Activated CD8-positive, alpha-beta memory T cell treated with anti-CD3 and anti-CD28 coated beads for 4 hours (primary cell): ENCODE data around the gene THSD4.
"Not testable (repeated sequence)": the region's sequence is repeated elsewhere in the genome, so short reads cannot be mapped to it uniquely, and the experiment has no call there.

Experiments used
- DNase-seq, 2 donors: peaks; one replicate each; pipeline ENCODE4 v3.0.0-alpha.2; 2020; ENCODE audit warnings: low read depth in 2 of 2

THSD4 gene

GRCh38 chr15:71187526-71187925, 72.3 kb downstream of the THSD4 start:
- DNase-seq: no peak

DNA sequence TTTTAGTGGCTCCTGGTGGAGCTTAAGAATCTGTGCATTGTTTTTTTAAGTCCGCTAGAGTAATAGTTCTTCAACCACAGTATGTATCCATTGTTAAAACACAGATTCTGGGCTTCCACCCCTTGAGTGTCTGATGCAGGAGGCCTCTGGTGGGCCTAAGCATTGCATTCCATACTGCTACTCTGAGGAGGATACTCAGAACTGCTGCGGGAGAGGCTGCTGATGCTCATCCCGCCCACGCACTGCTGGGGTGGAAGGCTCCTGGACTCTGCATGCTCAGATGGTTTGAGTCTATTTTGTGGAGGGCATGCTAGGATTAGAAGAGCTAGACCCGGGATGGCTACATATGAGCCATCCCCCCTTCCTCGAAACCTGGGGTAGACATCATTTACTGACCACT, 74.4 kb downstream of the THSD4 start:
- no peak for DNase-seq

- no peak for DNase-seq
Measured at GRCh38 chr15:71191296-71191695, 76.0 kb downstream of the THSD4 start.

GRCh38 chr15:71192816-71193215, 77.5 kb downstream of the THSD4 start:
- no peak for DNase-seq

DNA sequence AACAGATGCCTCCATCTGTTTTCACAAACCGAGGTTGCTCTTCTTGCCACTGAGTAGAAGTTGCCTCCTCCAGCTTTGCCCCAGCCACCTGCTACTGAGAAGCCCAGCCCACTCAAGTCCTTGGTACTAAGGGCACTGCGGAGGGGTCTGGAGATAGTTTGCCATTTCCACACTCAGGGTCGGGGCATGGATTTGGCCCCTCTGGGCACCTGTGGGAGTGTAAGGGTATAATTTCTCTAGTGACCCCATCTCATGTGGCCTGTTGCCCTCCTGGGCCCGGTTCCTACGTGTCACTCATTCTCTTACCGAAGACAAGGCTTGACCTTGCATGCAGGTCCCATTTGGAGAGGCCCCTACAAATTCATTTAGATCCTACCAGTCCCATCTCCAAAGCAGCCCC, 79.0 kb downstream of the THSD4 start:
- no peak for DNase-seq

GRCh38 chr15:71195242-71195641, 80.0 kb downstream of the THSD4 start:
- no peak for DNase-seq

- DNase-seq: no peak
Measured at GRCh38 chr15:71197620-71198019, 82.3 kb downstream of the THSD4 start.

GRCh38 chr15:71198846-71199245, 83.6 kb downstream of the THSD4 start:
- no peak for DNase-seq

- no peak for DNase-seq
Measured at GRCh38 chr15:71199384-71200351, 84.4 kb downstream of the THSD4 start.

DNA sequence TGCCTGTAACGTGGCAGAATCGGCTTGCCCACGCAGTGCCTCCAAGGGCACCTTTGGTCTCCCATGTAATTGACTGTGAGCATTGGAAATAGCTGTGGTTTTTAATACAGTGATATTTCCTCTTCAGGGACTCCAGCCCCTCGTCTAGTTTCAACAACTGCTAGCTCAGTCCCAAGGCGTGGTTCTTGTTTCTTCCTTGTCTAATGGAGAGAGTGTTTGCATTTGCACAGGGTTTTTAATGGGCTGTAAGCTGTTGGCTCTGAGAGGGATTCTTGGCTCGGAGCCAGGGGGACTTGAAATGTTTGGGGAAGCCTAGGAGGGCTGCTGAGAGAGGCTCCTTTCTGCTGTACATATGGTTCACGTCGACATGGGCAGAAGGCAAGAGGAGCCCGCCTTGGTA, 86.2 kb downstream of the THSD4 start:
- no peak for DNase-seq

GRCh38 chr15:71202712-71203111, 87.4 kb downstream of the THSD4 start:
- DNase-seq: no peak

DNA sequence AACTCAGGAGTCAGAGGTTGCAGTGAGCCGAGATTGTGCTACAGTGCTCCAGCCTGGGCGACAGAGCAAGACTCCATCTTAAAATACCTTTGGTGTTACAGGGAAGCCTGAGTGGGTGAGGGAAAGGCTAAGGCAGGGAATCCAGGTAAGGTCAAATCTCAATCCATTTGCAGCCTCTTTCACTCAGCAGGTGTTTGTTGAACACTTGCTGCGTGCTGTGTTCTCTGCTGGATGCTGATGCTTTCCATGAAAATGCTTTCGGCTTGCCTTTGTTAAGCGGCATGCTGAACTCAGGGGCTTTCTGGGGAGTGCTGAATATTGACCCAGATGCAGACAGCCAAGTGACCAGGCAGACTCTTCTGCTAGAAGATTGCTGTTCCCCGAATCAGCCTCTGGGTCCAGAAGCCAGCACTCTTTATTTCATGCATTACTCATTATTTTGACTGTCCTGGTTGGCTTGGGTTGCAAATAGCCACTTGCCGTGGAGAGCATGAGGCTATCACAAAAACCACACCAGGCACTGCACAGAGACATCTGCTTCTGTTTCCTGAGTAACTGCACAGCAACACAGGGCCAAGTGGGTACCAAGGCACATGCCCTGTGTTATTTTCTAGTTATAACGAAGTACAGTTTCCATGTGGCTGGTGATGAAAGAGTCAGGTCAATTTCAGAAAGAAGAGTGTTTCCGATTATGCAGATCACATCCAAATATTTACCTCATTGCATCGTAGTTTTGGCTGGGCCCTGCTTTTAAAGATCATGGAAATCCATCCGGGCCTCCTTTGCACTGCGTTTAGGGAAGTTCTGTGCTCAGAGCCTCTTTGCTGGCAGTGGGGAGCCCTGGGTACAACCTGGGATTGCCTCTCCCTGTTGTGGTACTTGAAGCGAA, 88.6 kb downstream of the THSD4 start:
- no peak for DNase-seq

DNA sequence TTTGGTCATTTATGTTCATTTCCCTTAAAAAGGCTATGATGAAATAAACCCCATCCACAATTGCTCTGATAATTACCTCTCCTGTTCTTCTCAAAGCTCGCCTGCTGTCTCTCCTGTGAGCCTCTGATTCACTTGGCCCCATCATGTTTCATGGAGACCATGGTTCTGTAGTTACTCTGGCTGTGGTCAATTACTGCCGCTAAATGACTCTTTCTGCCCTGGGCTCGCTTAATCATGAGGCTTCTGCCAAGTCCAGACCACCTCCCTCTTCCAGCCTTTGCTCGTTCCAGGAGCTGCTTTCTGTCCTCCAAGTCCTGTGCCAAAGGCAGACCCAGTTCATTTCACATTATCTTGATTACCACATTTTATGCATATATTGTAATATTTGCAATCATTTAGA, 91.9 kb downstream of the THSD4 start:
- DNase-seq: no peak

GRCh38 chr15:71212146-71212545, 96.9 kb downstream of the THSD4 start:
- DNase-seq: no peak

GRCh38 chr15:71213943-71214342, 98.7 kb downstream of the THSD4 start:
- not testable (repeated sequence) for DNase-seq

GRCh38 chr15:71215126-71215894, 100.0 kb downstream of the THSD4 start:
- DNase-seq: no peak

DNA sequence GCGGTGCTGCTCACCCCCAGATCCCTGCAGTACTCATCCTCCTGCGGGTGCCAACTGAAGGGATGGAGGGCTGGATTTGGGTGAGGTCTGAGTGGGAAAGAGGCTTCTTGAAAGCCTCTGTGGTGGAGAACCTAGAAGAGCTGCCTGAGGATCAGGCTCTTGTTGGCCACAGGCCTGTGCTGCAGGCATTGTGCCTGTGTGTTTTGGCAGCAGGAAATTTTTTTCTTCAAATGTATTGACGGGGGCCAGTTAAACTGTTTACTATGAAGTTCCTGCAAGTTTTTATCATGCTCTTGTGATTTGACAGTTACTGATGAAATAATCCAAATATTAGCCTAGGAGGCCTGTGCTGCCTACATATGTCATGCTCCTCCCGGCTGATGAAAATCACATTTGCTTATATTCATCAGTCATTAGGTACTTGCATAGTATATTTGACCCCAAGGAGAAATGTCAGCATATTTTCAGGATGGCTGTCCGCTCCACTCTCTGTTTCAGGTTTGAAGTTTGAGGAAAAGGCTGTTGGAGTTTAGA, 103.1 kb downstream of the THSD4 start:
- DNase-seq: no peak

- DNase-seq: no peak
Measured at GRCh38 chr15:71219101-71219500, 103.8 kb downstream of the THSD4 start.

DNA sequence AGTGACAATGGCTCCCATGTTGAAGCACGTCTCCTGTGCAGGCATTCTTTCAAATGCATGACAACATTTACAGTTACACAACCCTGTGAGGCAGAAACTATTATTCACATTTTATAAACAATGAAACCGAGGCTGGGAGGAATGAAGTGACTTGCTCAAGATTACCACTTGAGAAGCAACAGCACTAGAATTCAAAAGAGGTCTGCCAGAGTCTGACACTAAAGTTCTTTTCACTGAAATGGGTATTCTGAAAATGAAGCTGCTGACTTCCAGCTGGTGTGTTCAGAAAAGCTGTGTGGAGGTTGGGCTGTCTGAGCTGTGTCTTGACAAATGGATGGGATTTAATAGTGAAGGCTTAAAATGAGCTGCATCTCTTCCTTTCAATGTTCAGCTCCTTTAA, 104.4 kb downstream of the THSD4 start:
- DNase-seq: no peak

DNA sequence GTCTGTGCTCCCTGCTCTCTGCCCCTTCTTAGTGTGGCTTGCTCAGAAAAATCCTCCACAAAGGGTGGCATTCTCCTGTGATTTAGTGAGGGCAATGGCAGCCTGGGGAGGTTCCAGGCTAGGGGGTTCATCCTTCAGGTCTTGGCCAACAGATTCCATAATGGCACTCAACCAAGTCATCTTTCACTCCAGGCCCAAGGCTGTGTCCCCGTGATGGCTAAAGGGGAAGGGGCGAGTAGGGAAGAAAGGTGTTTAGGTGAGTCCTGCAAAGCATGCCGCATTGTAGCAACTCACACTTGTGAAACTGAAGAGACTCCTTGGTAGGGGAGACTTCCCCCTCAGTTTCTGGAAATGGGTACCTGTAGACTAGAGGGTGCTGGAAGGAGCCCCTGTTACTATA, 105.6 kb downstream of the THSD4 start:
- DNase-seq: no peak

- no peak for DNase-seq
Measured at GRCh38 chr15:71221417-71221816, 106.1 kb downstream of the THSD4 start.

- no peak for DNase-seq
Measured at GRCh38 chr15:71223516-71223915, 108.2 kb downstream of the THSD4 start.
